HG02763 (cell line): ENCODE results near the gene PRDM11.

Source experiments
- ATAC-seq: cut with Tn5 transposase; IDR thresholded peaks from one replicate; pipeline ENCODE4 v1.9.1; 2021; ENCODE audit warnings: mild to moderate bottlenecking, moderate library complexity; ENCODE audit not compliant: unreplicated experiment

Gene PRDM11

DNA sequence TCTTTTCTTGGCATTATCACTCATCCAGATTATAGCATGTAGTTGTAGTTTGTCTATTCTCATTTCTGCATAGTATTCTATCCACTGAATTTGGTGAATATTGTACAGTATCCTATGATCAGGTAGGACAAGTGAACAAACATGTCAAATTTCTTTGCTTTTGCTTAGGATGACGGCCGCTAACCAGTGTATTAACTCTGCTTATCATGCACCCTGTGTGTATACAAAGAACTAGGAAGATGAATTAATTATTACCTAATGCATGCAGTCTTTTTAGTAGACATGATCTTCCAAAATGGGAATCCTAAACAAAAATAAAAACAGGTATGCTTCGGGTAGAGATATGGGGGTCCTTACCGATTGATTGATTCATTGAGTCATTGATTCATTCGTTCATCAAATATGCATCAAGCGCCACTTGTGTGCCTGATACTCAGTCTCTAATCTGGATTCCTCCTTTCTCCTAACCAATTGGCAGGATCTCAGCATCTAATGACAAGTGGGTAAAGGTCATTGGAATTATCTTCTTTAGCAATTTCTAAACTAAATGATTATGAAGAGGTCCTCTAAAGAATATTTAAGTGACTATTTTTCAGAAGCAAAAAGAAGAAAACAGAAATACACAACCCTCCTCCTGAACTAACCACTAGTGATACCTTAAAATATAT lies 27.9 kb downstream of the PRDM11 start:
- no peak for ATAC-seq

DNA sequence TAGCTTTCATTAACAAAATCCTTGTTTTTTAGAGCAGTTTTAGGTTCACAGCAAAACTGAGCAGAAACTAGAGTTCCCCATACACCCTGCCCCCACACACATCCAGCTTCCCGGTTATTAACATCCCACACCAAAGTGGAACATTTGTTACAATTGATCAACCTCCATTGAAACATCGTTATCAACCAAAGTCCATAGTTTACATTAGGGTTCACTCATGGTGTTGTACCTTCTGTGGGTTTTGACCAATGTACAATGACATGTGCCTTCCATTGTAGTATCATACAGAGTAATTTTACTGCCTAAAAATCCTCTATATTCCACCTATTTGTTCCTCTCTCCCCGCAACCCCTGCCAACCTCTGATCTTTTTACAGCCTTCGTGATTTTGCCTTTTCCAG lies 28.5 kb downstream of the PRDM11 start:
- ATAC-seq: no peak

DNA sequence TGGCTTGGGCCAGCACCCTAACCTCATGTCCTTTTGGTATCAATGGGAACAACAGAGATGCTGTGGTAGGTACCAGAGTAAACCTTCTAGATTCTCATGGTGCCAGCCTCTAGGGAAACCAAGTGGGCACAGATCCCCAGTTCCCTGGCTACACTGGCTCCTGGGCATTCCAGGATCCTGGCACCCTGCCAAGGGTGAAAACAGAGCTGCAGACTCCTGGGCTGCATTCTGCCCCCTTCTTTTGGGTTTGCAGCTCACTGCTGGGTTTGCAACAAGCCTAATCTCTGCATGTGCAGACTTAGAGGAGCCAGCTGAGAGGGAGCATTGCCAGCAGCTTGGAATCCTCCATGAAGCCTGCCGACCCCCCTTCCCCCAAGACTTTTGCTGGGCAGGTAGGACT lies 30.6 kb downstream of the PRDM11 start:
- no peak for ATAC-seq

DNA sequence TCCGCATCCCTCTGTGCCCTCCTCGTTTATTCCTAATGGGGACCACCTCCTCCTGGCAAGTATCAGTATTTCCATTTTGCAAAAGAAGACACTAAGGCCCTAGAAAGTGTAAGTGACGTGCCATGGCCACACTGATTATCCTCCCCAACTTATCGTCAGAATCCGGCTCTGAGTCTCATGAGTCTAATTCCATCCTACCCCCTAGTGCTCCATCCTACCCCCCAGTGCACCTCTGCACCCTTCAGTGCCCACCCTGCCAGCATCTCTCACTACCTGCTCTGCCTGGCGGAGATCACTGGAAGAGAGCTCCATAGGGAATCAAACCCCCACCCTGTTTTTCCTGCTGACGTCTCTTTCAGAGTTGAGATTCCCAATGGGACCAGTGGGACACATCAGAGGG lies 31.8 kb downstream of the PRDM11 start:
- ATAC-seq: no peak

DNA sequence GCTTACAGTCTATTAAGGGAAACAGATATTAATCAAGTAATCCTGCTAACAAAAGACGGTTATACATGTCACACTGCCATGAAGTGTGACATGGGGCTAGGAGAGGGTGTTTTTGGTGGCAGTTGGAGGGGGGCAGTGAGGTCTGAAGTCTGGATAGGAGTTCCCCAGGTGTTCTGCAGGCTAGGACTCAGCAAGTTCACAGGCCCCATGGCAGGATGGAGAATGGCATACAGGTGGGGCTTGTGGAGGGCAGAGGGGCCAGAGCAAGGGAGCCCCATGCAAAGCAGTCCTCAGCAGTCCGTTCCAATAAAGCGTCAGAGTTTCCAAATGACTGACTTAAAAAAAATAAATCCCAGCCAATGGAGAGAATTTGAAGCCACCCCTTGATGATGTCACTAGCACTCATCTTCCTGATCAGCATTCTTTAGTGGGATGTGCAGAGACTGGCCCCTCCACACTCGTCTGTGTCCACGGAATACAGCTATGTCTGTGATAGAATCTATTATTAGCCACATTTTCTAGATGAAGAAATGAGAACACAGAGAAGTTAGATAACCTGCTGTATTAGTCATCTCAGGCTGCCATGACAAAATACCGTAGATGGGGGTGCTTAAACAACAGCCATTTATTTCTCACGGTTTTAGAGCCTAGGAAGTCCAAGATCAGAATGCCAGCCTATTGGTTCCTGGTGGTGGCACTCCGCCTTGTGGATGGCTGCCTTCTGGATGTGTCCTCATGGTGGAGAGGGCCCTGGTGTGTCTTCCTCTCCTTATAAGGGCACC lies 32.6 kb downstream of the PRDM11 start:
- ATAC-seq: no peak

DNA sequence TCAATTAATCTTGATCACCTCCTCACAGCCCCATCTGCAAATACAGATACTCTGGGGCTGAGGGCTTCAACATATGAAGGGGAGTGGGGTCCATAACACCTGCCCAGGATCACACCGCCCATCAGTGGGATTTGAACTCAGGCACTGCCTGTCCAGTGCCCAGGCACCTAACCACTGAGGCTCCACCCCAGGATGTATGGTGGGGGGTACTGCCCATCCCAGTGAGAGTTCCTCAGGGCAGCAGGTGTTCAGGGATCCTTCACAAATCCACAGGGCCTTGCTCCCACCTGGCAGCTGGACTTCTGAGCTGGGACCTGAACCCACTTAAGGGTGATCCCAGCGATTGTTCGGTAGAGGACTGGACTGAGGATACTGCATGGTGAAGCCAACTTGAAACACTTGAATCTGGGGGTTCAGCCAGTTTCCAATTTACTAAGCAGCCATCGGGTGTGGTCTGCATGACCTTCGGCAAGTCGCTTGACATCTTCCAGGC lies 33.3 kb downstream of the PRDM11 start:
- no peak for ATAC-seq

DNA sequence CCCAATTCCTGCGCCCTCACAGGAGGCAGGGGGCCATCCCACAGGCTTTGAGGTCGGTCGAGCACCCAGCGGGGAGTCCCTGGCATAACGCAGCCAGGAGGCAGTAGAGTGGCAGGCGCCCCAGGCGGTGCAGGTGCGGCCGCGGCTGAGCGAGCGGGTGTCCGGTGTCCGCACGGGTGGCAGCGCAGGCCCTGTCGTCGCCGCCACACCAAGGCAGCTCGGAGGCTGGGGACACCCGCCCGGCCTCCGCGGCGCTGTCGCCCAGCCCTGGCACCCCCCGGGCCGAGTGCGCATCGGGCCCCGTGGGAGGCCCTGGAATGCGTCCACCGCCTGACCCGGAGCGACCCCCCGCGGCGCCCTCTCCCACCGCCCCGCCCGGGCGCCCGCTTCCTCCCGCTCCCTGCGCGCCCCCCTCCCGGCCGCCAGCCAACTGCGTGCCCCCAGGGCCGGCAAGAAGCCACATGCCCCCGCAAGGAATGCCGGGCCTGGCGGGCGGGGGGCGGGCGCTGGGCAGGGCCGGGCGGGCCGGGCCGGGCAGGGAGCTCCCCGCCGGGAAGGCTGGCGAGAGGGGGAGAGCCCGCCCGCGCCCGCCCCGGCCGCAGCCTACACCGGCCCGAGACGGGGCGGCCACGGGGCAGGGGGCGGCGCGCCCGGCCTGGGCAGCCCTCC lies 33.9 kb downstream of the PRDM11 start:
- no peak for ATAC-seq

DNA sequence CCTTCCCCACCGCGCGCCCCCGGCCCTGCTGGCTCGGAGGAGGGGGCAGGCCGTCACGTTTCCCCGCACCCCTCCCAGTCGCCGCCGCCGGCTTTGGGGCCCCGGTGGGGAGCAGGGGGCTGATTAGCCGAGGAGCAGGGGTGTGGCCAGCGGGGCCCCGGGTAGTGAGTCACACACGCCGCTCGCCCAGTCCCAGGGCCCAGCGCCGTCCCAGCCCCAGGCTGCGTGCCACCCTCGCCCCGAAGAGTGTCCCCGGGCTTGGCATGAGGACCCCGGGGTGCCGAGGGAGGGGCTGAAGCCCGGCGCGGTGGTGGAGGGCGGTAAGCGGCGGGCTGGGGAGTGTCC lies 34.4 kb downstream of the PRDM11 start:
- ATAC-seq: no peak

DNA sequence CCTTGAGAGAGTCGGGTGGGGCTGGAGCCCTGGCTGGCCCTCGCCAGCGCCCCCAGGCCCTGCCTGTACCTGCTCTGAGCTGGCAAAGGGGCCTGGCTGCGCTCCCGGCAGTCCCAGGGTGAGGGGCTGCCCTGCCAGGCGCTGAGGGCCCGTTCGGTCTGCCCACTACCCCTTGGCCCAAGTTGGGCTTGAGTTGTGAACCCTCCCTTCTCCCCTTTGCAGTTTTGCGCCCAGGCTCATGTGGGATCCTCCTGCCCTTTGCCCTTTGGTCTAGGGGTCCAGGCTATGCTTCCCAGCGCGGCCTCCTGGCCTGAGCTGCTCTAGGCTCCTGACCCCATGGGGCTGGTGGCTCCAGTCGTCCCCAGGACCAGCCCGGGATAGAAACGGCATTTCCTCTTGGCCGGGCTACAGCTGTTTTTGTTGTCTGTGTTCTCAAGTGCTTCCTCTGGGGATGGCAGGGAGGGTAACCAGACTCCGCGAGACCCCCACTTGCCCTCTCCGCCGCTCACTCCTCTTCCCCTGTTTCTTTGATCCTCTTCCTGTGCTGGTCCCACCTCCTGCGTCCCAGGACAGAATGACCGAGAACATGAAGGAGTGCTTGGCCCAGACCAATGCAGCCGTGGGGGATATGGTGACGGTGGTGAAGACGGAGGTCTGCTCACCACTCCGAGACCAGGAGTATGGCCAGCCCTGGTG lies 34.9 kb downstream of the PRDM11 start:
- no peak for ATAC-seq

DNA sequence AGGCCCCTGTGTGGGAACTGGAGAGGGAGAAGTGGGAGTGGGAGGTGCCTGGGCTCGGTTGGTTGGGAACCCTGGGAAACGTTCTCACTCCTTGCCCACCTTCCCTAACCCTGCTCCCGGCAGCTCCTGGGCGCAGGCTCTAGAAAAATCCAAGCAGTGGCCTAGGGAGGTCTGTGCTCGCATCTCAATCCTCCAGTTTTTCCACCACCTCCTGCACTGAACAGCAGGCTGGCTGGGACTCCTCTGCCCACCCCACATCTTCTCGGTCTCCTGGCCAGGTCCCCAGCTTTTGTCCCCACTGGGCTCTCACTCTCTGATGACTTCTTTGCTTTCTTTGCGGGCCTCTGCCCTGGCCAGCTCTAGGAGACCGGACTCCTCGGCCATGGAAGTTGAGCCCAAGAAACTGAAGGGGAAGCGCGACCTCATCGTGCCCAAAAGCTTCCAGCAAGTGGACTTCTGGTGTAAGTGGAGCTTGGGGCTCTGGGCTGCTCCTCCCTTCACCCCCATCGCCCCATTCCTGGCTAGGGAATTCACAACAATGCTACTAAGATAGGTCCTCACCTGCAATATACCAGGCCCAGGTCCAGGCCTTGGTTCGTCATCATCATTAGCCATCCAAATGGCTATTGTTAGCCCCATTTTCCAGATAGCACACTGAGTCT lies 35.6 kb downstream of the PRDM11 start:
- no peak for ATAC-seq

DNA sequence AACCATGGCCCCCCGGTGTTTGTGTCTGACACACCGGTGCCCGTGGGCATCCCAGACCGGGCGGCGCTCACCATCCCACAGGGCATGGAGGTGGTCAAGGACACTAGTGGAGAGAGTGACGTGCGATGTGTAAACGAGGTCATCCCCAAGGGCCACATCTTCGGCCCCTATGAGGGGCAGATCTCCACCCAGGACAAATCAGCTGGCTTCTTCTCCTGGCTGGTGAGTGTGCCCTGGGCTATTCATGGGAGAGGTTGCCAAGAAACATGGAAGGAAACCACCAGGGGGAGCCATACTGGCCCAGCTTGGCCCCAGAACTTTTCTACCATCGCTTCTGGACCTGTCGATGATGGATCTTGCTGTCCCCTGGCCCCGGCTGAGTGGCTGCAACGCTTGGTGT lies 36.5 kb downstream of the PRDM11 start:
- ATAC-seq: no peak

DNA sequence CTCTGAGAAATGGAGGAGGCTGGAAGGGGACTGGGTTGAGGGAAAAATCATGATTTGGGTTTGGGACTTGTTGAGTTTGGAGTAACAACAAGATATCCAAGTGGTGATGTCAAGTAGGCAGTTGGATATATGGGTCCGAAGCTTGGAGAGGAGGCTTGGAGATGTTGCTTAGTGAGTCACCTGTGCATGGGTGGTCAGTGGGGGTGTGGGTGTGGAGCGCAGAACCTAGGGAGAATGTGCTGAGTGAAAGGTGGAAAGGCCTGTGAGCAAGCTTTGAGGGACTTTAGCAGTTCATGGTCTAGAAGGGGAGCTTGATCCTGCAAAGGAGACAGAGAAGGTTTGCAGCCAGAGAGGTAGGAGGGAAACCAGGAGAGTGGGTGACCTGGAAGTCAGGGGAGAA lies 38.2 kb downstream of the PRDM11 start:
- ATAC-seq: no peak

DNA sequence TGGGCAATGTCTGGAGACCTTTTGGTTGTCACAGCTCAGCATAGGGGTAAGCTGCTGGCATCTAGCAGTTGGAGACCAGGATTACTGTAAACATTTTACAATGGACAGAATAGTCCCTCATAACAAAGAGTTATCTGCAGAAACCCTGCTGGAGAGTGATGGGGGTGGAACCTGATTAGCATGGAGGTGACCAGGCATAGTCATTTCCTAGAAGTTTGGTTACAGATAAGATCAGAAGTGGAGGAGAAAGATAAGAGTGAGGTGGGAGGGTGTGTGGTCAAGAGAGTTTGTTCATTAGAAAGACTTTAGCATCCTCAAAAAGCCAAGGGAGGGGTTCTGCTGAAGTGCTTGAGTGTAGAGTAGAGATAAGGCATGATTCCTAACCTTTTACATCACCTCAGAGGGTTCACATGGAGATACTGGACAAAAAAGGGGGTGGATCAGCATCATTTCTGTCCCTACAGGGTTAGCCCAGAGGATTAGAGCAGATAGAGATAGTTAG lies 38.8 kb downstream of the PRDM11 start:
- ATAC-seq: no peak

DNA sequence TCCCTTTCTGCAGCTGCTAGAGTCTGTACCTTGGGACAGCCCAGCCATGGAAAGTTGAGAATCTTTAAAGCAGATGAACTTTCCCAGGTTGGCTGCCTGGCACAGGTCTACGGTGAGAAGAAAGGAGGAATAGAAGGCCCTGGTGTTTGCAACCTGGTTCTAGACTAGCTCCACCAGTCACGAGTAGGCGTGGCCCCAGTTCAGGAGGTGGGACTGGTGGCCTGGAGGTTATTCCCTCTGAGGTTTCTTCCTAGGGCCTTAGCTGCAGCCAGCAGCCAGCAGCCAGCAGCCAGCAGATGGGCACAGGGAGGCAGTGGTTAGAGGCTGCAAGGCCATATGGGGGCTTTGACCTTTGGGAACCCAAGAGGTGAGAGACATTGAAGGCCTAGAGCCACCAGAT lies 40.9 kb downstream of the PRDM11 start:
- no peak for ATAC-seq

DNA sequence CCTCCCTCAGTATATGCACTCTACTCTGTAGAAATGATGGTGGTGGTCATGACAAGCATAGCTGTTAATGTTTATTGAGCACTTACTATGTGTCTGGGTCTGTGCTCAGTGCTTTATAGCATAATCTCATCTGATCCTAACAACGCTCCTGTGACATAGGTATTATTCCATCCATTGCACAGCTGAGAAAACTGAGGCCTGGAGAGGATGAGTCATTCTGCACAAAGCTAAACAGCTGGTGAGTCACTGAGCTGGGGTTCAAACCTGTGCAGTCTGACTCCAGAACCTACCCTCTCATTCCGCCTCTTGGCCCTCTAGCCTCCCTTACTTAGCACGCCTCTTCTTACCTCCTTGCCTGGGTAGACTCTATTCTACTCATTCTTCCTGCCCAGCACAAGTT lies 41.7 kb downstream of the PRDM11 start:
- no peak for ATAC-seq

DNA sequence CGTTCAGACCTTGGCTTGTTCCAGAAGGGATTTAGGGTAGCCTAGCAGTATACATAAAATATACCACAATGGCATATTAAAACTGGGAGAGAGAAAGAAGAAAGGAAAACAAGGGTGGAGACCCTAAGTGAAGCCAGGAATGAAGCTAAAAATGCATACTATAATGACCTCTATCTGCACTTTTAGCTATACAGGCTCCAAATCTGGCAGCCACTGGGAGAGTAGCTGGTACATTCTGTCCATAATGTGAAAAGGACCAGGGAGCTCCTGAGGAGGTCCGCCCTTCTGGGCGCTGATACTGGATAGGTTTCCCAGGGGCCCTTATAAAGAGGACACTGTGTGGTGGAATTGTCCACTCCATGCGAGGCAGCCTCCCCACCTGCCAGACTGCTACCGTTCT lies 42.8 kb downstream of the PRDM11 start:
- no peak for ATAC-seq

DNA sequence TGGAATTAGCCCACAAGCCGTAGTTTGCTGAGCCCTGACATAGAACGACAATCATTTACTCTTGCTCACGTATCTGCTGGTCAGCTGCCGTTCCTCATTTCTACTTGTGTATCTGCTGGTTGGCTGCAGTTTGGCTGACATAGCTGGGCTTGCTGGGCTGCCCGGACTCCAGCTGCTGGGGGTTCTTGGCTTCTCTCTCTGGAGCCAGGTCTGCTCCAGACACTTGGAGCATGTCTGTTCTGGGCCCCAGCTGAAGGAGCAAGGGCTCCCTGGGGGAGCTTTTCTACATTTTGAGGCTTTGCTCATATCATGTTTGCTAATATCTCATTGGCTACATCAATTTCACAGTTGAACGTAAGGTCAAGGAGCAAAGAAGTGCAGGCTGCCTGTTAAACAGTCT lies 47.3 kb downstream of the PRDM11 start:
- ATAC-seq: no peak

DNA sequence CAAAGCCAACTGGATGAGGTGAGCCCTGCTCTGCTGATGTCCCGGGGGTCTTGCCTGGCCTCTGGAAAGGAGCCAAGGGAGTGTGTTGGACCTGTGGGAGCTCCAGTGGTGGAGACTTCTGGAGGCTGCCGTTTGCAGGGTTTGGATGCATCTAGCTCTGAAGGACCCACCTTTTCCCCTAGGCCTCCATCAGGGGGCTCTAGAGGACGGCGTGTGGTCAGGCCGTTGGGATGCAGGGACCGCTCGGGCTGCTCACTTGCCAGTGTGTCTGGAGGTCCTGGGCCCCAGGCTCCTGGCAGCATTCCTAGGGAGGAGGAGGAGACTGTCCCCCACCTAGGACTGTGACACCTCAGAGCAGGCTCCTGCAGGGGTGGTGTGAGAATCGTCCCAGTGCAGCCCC lies 58.3 kb downstream of the PRDM11 start:
- ATAC-seq: no peak

DNA sequence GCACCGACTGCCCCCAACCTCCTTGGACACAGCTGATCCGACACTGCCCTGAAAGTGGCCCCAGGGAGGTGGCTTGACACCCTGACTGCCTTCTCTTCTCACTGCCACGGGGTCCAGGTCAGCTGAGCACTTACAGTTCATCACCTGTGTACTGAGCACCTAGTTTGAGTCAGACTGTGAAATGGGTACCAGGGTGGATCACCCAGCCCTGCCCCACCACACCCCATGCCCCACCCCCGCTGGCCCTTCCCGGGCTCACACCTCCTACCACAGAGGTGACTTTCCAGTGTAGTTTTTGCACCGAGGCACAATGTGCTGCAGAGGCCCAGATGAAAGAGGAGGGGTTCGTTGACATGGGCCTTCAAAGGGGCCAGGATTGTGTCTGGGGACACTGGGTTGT lies 59.5 kb downstream of the PRDM11 start:
- ATAC-seq: no peak

DNA sequence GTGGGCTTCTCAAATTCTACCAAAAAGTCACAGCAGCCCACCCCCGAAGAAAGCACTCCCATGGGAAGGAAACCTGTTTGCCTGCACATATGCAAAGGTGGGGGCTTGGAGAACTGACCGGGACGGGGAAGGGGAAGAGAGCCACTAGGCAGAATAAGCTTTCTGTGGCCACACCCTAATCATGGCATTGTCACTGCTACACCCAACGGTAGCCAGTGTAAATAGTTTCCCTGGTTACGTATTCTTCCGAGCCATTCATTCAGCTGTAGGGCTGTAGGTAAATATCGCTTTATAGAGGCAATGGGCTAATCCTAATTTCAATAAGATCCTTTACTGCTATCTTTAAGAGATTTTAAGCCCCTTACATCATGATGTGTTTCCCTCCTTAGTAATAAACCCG lies 61.7 kb downstream of the PRDM11 start:
- ATAC-seq: no peak
